ENCODE data around the gene ANKRD12. TPM values are rescaled to one million over a fixed set of nuclear protein-coding genes. Genes with fewer than 3 reads are reported as not detected.

Gene ANKRD12
- total RNA-seq, 2 experiments from 2014 or later, result 62.5 to 68.4 TPM

DNA sequence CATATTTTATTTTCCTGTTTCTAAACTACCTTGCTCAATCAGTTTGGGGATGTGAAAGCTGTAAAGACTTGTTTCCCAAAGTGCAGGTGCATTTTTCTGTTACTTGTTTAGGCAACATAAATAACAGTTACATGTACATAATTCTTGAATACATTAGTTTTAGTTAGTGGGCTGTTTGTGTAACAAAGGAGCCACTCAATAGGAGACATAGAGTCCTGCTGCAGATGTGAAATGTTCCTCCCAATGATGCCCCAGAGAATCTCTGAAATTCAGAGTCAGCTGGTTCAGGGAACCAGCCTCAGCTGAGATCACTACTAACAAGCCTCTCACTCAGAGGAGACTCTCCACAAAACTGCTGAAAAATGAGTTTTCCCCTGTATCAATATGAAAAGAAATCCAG lies 106.4 kb downstream of the ANKRD12 start:
- H3K36me3 Mint-ChIP-seq (ENCODE audit: low read depth), result peaks cover 37% of the 10 kb centered on the region
- no peak for ATAC-seq
- intact Hi-C loops (cut with micrococcal nuclease), result no loop called here

GRCh38 chr18:9244376-9244775 lies 107.8 kb downstream of the ANKRD12 start:
- Mint-ChIP-seq H3K27ac (peak overlapping the region; percentile 84), H3K4me1 (ENCODE audit: low read depth) (peaks cover 17% of the 10 kb centered on the region), H3K36me3 (ENCODE audit: low read depth) (peaks cover 31% of the 10 kb centered on the region), H3K9me3 (no peaks in the 10 kb centered on the region), H3K4me3 (no peak overlapping the region), H3K27me3 (no peaks in the 10 kb centered on the region)
- DNase-seq, result peak; percentile 10
- ATAC-seq, result peak; percentile 86
- intact Hi-C loops (cut with micrococcal nuclease), result no loop called here
- CTCF ChIA-PET, result interaction anchor here (1.0 kb wide), 1 partner anchor 9 kb away, joined by 3 read pairs; no protein-coding TSS in a partner anchor
- TF ChIP-seq, protein P1, sequence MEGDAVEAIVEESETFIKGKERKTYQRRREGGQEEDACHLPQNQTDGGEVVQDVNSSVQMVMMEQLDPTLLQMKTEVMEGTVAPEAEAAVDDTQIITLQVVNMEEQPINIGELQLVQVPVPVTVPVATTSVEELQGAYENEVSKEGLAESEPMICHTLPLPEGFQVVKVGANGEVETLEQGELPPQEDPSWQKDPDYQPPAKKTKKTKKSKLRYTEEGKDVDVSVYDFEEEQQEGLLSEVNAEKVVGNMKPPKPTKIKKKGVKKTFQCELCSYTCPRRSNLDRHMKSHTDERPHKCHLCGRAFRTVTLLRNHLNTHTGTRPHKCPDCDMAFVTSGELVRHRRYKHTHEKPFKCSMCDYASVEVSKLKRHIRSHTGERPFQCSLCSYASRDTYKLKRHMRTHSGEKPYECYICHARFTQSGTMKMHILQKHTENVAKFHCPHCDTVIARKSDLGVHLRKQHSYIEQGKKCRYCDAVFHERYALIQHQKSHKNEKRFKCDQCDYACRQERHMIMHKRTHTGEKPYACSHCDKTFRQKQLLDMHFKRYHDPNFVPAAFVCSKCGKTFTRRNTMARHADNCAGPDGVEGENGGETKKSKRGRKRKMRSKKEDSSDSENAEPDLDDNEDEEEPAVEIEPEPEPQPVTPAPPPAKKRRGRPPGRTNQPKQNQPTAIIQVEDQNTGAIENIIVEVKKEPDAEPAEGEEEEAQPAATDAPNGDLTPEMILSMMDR (IDR thresholded peaks at IDR 0.05), result no peak
- POLR2A ChIA-PET, result no interaction called here

More for the DNA sequence above, 106.4 kb downstream of the ANKRD12 start:
- TF ChIP-seq, protein P1 (IDR thresholded peaks at IDR 0.05), result no peak
- Mint-ChIP-seq H3K4me1 (ENCODE audit: low read depth) (peaks cover 17% of the 10 kb centered on the region), H3K27me3 (no peaks in the 10 kb centered on the region), H3K4me3 (no peak overlapping the region), H3K9me3 (no peaks in the 10 kb centered on the region), H3K27ac (peak overlapping the region; percentile 84)
- POLR2A ChIA-PET, result interaction anchor here (0.6 to 1.5 kb wide), 2 partner anchors 105 to 274 kb away, joined by 3 read pairs; no protein-coding TSS in a partner anchor
- DNase-seq, result no peak
- CTCF ChIA-PET, result interaction anchor here (1.2 kb wide), 1 partner anchor 24 kb away, joined by 3 read pairs; no protein-coding TSS in a partner anchor

GRCh38 chr18:9248661-9249060 lies 112.1 kb downstream of the ANKRD12 start:
- peaks cover 7% of the 10 kb centered on the region for H3K4me1 Mint-ChIP-seq (ENCODE audit: low read depth)
- no peaks in the 10 kb centered on the region for H3K9me3 Mint-ChIP-seq
- POLR2A ChIA-PET, result no interaction called here
- peaks cover 40% of the 10 kb centered on the region for H3K36me3 Mint-ChIP-seq (ENCODE audit: low read depth)
- H3K4me3 Mint-ChIP-seq, result no peak overlapping the region
- CTCF ChIA-PET, result interaction anchor here (0.9 kb wide), 1 partner anchor 11 kb away, joined by 3 read pairs; no protein-coding TSS in a partner anchor
- H3K27me3 Mint-ChIP-seq, result no peaks in the 10 kb centered on the region
- DNase-seq (no peak), ATAC-seq (no peak)
- TF ChIP-seq, protein P1 (IDR thresholded peaks at IDR 0.05), result no peak
- H3K27ac Mint-ChIP-seq, result no peak overlapping the region
- intact Hi-C loops (cut with micrococcal nuclease), result no loop called here

DNA sequence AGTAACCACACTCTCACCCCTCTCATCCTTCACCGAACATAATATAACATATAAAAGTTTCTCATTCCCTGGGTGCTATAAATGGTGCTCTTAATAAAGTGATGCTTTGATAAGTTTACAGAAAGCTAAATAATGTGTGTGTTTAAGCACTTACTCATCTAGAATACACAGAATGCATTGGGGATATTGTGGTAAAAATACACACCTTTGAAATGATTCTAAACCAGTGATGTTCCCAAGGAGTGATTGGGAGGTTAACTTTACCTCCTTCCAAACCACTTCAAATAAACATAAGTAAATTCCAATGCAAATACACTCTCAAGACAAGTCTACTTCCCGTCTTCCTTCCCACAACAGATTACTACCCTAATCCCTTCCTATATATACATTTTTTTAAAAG lies 112.7 kb downstream of the ANKRD12 start:
- no peak for DNase-seq
- Mint-ChIP-seq H3K27ac (no peak overlapping the region), H3K9me3 (no peaks in the 10 kb centered on the region), H3K27me3 (no peaks in the 10 kb centered on the region), H3K4me3 (no peak overlapping the region), H3K4me1 (ENCODE audit: low read depth) (peaks cover 5% of the 10 kb centered on the region), H3K36me3 (ENCODE audit: low read depth) (peaks cover 41% of the 10 kb centered on the region)
- intact Hi-C loops (cut with micrococcal nuclease), result no loop called here
- CTCF ChIA-PET, result interaction anchor here (1.2 kb wide), 1 partner anchor 14 kb away, joined by 3 read pairs; no protein-coding TSS in a partner anchor
- TF ChIP-seq, protein P1 (IDR thresholded peaks at IDR 0.05), result no peak
- POLR2A ChIA-PET, result no interaction called here
- no peak for ATAC-seq

- Mint-ChIP-seq H3K4me3 (no peak overlapping the region), H3K27ac (no peak overlapping the region), H3K27me3 (no peaks in the 10 kb centered on the region), H3K9me3 (peaks cover 7% of the 10 kb centered on the region), H3K36me3 (ENCODE audit: low read depth) (peaks cover 60% of the 10 kb centered on the region), H3K4me1 (ENCODE audit: low read depth) (peaks cover 2% of the 10 kb centered on the region)
- ATAC-seq (no peak), DNase-seq (no peak)
- intact Hi-C loops (cut with micrococcal nuclease), result no loop called here
- CTCF ChIA-PET, result no interaction called here
- POLR2A ChIA-PET, result no interaction called here
- TF ChIP-seq, protein P1 (IDR thresholded peaks at IDR 0.05), result no peak
Observed at GRCh38 chr18:9259173-9259572, 122.6 kb downstream of the ANKRD12 start.
